ENCODE measurements around the gene TMEM200B.
"Not testable (repeated sequence)": the region's sequence is repeated elsewhere in the genome, so short reads cannot be mapped to it uniquely, and the experiment has no call there.

Gene TMEM200B

GRCh38 chr1:29112705-29113412, 10.8 kb downstream of the TMEM200B start:
- no peak for DNase-seq (ENCODE audit: low read depth in 2 of 2)

GRCh38 chr1:29108041-29108440, 15.7 kb downstream of the TMEM200B start:
- DNase-seq (ENCODE audit: low read depth in 2 of 2): not testable (repeated sequence)

GRCh38 chr1:29105822-29106221, 17.9 kb downstream of the TMEM200B start:
- DNase-seq (ENCODE audit: low read depth in 2 of 2): no peak

- DNase-seq (ENCODE audit: low read depth in 2 of 2): no peak
These were observed 23.2 kb downstream of the TMEM200B start for GRCh38 chr1:29100487-29100886.

GRCh38 chr1:29099286-29099685, 24.4 kb downstream of the TMEM200B start:
- no peak for DNase-seq (ENCODE audit: low read depth in 2 of 2)

GRCh38 chr1:29096231-29096886, 27.3 kb downstream of the TMEM200B start:
- DNase-seq (ENCODE audit: low read depth in 2 of 2): no peak

GRCh38 chr1:29094954-29095353, 28.7 kb downstream of the TMEM200B start:
- DNase-seq (ENCODE audit: low read depth in 2 of 2): no peak

GRCh38 chr1:29094433-29094832, 29.3 kb downstream of the TMEM200B start:
- no peak for DNase-seq (ENCODE audit: low read depth in 2 of 2)

- DNase-seq (ENCODE audit: low read depth in 2 of 2): not testable (repeated sequence)
These were observed 31.0 kb downstream of the TMEM200B start for GRCh38 chr1:29092704-29093103.

GRCh38 chr1:29090937-29091618, 32.6 kb downstream of the TMEM200B start:
- DNase-seq (ENCODE audit: low read depth in 2 of 2): no peak

- no peak for DNase-seq (ENCODE audit: low read depth in 2 of 2)
These were observed 39.5 kb downstream of the TMEM200B start for GRCh38 chr1:29084196-29084521.

- peak in 1 of 2 experiments; percentile 4 for DNase-seq (ENCODE audit: low read depth in 2 of 2)
These were observed 40.1 kb downstream of the TMEM200B start for GRCh38 chr1:29083317-29084195.

- DNase-seq (ENCODE audit: low read depth in 2 of 2): no peak
These were observed 41.2 kb downstream of the TMEM200B start for GRCh38 chr1:29082519-29082918.

- no peak for DNase-seq (ENCODE audit: low read depth in 2 of 2)
These were observed 42.5 kb downstream of the TMEM200B start for GRCh38 chr1:29081201-29081600.

- DNase-seq (ENCODE audit: low read depth in 2 of 2): not testable (repeated sequence)
These were observed 43.6 kb downstream of the TMEM200B start for GRCh38 chr1:29079916-29080629.

- DNase-seq (ENCODE audit: low read depth in 2 of 2): no peak
These were observed 46.5 kb downstream of the TMEM200B start for GRCh38 chr1:29077155-29077554.

Measured in fibroblast of skin of left quadriceps (primary cell).